Ascending aorta (tissue), 2 donors: ENCODE data around the gene FOXK1. TPM values are rescaled to one million over a fixed set of nuclear protein-coding genes. Genes with fewer than 3 reads are reported as not detected.

Source experiments
- DNase-seq, 2 donors: peaks; one replicate each; pipeline ENCODE4 v3.0.0-alpha.2; 2019; ENCODE audit warnings: low spot score in 2 of 2
- H3K27ac ChIP-seq, 2 donors: fragments of 200-600 bp; sonication (generic); one replicate each; pipeline ENCODE4 v1.5.1; 2016 to 2017; ENCODE audit warnings: mild to moderate bottlenecking in 1 of 2
- H3K27me3 ChIP-seq: fragments of 200-600 bp; sonication (generic); one replicate; pipeline ENCODE4 v1.5.1; 2017
- H3K36me3 ChIP-seq, 2 donors: fragments of 200-600 bp; sonication (generic); one replicate each; pipeline ENCODE4 v1.5.1; 2016
- H3K4me1 ChIP-seq, 2 donors: fragments of 200-600 bp; sonication (generic); one replicate each; pipeline ENCODE4 v1.5.1; 2016 to 2017; ENCODE audit warnings: mild to moderate bottlenecking in 1 of 2
- H3K4me3 ChIP-seq, 2 donors: fragments of 200-600 bp; sonication (generic); one replicate each; pipeline ENCODE4 v1.5.1; 2016 to 2017; ENCODE audit warnings: mild to moderate bottlenecking in 1 of 2
- H3K9me3 ChIP-seq, 2 donors: fragments of 200-600 bp; sonication (generic); one replicate each; pipeline ENCODE4 v1.5.1; 2016
- intact Hi-C: fragments of 100-400 bp; cut with DNase I; formaldehyde crosslinking; loops from one replicate; pipeline ENCODE4 v1.15.1; 2023
- total RNA-seq: library from RNA; depleted of rRNA; stranded (reverse); fragments of >200 nt; gene quantifications from one replicate; pipeline ENCODE4 v1.1.0, GENCODE V29; 2016
- TF ChIP-seq, protein P1 (sequence below), 3 experiments: fragments of 200-600 bp in 2 of 3; fragments of 450-650 bp in 1 of 3; sonication (generic) in 2 of 3; IDR thresholded peaks; one replicate each; pipeline ENCODE4 v1.5.1; 2016 to 2019; ENCODE audit warnings: antibody characterized with exemption in 3 of 3, mild to moderate bottlenecking in 1 of 3, moderate library complexity in 1 of 3

FOXK1 gene
- total RNA-seq, 1 donor from 2014 or later = 31.7 TPM

DNA sequence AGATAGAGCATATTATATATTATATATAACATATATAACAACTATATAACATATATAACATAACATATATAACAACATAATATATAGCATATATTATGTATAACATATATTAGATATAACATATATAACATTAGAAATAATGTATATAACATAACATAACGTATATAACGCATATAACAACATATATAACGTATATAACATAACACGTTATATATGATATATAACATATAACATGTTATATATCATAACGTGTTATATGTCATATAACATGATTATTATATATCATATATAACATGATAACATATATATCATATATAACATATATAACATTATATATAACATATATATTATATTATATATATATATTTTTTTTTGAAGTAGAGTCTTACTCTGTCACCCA lies 97.0 kb downstream of the FOXK1 start:
- Histone ChIP-seq H3K4me1 (peaks cover 8 to 12% of the 10 kb centered on the region in 2 donors), H3K36me3 (peaks cover 34 to 36% of the 10 kb centered on the region in 2 donors), H3K27me3 (no peaks in the 10 kb centered on the region), H3K9me3 (no peaks in the 10 kb centered on the region), H3K27ac (no peak overlapping the region), H3K4me3 (no peak overlapping the region)
- intact Hi-C loops = loop anchor here (5.0 to 10.0 kb wide), 3 partner anchors 62 to 196 kb away; partner anchors contain the start of gene RADIL
- TF ChIP-seq, protein P1, sequence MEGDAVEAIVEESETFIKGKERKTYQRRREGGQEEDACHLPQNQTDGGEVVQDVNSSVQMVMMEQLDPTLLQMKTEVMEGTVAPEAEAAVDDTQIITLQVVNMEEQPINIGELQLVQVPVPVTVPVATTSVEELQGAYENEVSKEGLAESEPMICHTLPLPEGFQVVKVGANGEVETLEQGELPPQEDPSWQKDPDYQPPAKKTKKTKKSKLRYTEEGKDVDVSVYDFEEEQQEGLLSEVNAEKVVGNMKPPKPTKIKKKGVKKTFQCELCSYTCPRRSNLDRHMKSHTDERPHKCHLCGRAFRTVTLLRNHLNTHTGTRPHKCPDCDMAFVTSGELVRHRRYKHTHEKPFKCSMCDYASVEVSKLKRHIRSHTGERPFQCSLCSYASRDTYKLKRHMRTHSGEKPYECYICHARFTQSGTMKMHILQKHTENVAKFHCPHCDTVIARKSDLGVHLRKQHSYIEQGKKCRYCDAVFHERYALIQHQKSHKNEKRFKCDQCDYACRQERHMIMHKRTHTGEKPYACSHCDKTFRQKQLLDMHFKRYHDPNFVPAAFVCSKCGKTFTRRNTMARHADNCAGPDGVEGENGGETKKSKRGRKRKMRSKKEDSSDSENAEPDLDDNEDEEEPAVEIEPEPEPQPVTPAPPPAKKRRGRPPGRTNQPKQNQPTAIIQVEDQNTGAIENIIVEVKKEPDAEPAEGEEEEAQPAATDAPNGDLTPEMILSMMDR (IDR thresholded peaks at IDR 0.05) = no peak
- DNase-seq = no peak

DNA sequence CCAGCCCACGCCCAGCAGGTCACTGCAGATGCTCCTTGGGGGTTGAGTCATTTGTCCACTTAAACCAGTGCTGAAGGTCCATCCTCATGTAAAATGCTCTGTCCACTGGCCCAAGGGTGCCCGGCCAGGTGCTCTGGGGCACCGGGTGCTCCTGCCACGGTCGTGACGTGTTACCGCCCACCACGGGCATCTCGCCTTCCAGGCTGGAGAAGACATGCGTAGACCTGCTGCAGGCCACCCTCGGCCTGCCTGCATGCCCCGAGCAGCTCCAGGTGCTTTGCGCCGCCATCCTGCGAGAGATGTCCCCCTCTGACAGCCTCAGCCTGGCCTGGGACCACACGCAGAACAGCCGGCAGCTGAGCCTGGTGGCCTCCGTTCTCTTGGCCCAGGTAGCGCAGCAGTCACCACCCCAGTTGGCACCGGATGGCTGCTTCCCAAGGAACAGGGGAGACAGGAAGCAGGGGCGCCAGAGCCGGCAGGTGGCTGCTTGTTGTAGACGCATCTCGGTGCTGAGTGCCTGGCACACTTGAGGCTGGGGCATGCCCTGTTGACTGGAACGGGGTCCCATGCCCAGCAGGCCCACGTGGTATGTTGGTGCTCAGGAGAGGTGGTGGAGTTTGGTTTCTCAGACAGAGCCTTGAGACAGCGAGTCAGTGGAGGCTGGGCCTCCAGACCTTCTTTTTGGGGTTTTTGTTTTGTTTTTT lies 99.4 kb downstream of the FOXK1 start:
- Histone ChIP-seq H3K36me3 (peaks cover 56 to 59% of the 10 kb centered on the region in 2 donors), H3K4me3 (no peak overlapping the region), H3K27ac (no peak overlapping the region), H3K4me1 (peaks cover 5% of the 10 kb centered on the region in 2 donors), H3K27me3 (no peaks in the 10 kb centered on the region), H3K9me3 (no peaks in the 10 kb centered on the region)
- intact Hi-C loops = no loop called here
- TF ChIP-seq, protein P1 (IDR thresholded peaks at IDR 0.05) = no peak
- no peak for DNase-seq

DNA sequence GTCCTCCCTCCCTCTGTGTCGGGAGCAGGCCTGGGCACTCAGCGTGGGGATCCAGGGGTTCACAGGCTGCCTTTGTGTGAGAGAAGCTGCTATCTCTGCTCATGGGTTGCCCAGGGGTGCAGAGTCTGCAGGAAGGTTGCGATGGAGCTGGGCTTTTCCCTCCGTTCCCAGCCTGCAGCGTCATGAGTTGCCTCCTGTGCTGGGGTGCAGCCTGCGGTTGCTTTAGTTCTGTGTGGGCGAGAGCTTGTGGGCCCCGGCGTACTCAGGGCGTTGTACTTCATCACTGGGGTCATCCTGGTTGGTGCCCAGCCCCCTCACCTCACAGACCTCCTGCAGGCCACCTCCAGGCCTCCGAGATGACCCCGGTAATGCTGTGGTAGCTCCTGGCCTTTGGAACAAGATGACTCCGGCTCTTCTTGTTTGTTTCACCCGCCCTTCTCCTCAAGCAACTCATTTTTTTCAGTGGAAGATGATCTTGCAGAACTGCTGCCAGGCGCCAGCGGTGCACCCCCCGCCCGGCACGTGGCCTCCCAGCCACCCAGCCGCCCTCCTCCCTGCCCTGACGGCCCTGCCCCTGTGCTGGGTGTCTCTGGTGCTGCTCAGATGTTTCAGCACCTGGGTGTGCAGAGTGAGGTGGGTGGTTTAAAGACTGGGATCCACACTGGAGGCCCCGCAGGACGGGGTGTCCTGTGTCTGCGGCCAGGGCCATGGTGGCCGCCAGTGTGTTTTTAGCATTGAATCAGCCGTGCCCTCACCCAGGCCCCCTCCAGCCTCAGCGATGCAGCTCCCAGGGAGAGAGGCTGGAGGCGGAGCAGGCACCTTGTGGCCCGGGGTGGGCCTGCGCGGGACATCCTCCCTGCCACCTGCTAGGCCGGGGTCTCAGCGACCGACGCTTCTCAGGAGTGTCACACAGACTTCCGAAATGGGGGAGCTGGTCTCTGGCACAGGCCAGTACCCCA lies 100.5 kb downstream of the FOXK1 start:
- intact Hi-C loops = no loop called here
- no peaks in the 10 kb centered on the region for H3K9me3 ChIP-seq
- peaks cover 67 to 70% of the 10 kb centered on the region in 2 donors for H3K36me3 ChIP-seq
- H3K27me3 ChIP-seq = no peaks in the 10 kb centered on the region
- H3K4me1 ChIP-seq = no peaks in the 10 kb centered on the region
- TF ChIP-seq, protein P1 (IDR thresholded peaks at IDR 0.05) = no peak
- DNase-seq = no peak
- no peak overlapping the region for H3K27ac ChIP-seq
- H3K4me3 ChIP-seq = no peak overlapping the region

DNA sequence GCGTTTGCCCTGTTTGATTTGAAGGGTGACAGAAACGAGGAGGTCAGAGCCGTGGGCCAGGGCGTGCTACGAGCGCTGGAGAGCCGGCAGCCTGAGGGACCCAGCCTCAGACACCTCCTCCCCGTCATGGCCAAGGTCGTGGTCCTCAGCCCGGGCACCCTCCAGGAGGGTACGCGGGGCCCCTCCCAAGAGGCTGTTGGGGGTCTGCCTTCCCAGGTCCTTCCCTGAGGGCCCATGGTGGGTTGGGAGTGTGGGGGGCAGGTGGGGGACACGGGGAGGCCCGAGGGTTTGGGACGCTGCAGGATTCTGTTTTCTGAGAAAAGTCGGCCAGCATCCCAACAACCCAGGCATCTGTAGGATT lies 101.2 kb downstream of the FOXK1 start:
- H3K36me3 ChIP-seq = peaks cover 73 to 77% of the 10 kb centered on the region in 2 donors
- no peak overlapping the region for H3K27ac ChIP-seq
- no peaks in the 10 kb centered on the region for H3K27me3 ChIP-seq
- TF ChIP-seq, protein P1 (IDR thresholded peaks at IDR 0.05) = no peak
- intact Hi-C loops = no loop called here
- DNase-seq = no peak
- H3K4me1 ChIP-seq = no peaks in the 10 kb centered on the region
- H3K9me3 ChIP-seq = no peaks in the 10 kb centered on the region
- no peak overlapping the region for H3K4me3 ChIP-seq

DNA sequence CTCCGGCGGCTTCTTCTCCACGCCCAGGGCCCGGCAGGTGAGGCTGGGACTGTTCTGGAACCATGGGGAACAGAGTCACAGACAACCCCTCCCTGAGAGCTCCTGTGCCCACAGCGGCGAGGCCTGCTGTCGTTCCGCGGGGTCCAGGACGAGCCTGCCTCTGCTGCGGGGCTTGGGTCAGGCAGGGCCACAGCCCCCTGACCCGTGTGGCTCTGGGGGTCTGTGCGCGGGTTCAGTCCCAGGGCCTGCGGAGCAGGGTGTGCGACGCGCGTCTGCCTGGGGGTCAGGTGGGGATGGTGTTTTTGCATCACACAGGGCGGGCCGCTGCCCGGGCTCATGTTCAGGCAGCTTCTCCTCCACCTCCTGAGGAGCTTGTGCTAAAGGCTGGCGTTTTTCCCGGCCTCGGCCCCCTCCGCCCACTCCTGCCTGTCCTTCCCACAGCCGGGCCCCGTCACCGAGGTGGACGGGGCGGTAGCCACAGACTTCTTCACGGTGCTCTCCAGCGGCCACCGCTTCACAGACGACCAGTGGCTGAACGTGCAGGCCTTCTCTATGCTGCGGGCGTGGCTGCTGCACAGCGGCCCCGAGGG lies 101.8 kb downstream of the FOXK1 start:
- no peak for DNase-seq
- peaks cover 79 to 83% of the 10 kb centered on the region in 2 donors for H3K36me3 ChIP-seq
- intact Hi-C loops = no loop called here

More for the DNA sequence above, 101.8 kb downstream of the FOXK1 start:
- Histone ChIP-seq H3K27ac (no peak overlapping the region), H3K9me3 (no peaks in the 10 kb centered on the region), H3K27me3 (no peaks in the 10 kb centered on the region), H3K4me1 (no peaks in the 10 kb centered on the region), H3K4me3 (no peak overlapping the region)
- TF ChIP-seq, protein P1 (IDR thresholded peaks at IDR 0.05) = no peak
